ENCODE data around the gene DNAH1.

The DNAH1 gene

DNA sequence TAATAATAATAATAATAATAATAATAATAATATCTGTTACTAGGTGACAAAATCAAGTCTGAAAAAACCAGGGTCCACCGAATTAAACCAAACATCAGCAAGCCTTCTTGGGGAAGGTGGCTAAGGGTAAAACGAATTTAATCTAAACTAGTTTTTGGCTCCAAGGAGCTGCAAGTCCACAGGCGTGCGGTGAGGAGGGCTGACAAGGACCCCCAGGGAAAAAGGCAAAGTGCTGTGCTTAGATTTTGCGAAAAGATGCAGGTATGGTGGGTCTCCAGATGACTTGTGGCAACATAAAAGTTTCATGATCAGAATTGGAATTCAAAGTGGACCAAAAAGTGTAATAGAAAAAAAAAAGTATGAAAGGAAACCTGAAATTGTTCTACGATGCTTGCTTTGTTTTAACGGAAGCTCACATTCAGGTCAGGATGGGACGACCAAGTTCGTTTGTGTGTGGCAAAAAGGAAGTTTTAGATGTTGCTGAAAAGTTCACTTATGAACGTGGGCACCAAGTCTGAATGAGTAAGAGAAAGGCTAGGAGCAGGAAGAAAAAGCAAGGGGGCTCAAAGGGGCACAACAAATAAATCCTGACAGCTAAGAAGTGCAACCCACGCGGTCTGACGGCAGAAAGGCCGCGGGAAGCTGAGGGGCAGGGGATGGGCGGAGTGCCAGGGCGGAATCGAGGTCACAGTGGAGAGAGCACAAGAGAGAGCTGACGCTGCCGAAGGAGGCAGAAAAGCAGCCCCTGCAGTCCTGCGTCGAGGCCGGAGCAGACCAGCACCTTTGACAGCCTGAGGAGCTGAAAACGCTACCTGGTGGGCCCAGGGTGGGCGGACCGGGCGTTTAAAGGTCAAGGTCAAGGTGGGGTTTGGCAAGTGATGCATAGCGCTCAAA lies 38.8 kb upstream of the DNAH1 start:
- peak overlapping the region; percentile 97 for H3K4me3 ChIP-seq (ENCODE audit: low read length)
- TF ChIP-seq, protein P1, sequence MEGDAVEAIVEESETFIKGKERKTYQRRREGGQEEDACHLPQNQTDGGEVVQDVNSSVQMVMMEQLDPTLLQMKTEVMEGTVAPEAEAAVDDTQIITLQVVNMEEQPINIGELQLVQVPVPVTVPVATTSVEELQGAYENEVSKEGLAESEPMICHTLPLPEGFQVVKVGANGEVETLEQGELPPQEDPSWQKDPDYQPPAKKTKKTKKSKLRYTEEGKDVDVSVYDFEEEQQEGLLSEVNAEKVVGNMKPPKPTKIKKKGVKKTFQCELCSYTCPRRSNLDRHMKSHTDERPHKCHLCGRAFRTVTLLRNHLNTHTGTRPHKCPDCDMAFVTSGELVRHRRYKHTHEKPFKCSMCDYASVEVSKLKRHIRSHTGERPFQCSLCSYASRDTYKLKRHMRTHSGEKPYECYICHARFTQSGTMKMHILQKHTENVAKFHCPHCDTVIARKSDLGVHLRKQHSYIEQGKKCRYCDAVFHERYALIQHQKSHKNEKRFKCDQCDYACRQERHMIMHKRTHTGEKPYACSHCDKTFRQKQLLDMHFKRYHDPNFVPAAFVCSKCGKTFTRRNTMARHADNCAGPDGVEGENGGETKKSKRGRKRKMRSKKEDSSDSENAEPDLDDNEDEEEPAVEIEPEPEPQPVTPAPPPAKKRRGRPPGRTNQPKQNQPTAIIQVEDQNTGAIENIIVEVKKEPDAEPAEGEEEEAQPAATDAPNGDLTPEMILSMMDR (conservative IDR thresholded peaks at IDR 0.05; ENCODE audit: low read length) = no peak
- peak; percentile 45 for DNase-seq (ENCODE audit: low read depth)

DNA sequence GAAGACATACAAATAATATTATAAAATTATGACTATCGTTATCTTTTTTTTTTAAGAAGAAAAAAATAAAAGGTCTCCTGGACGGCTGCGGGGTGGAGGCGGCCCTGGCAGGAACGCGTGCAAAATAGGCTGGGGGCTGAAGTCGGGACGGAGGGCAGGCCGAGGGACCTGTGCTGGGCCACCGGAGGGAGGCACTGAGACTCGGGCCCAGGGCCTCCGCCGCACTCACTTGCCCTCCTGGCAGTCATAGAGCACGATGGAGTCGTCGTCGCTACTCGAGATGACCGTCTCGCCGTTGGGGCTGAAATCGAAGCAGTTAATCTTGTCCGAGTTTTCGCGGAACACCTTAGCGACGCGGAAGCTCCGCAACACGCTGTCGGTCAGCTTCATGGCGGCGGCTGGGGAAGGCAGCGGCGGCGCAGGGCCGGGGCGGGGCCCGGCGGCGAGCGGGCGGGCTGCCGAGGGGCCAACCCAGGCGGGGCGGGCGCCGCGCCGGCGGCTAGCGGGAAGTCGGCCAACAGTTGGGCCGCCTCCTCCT lies 38.1 kb upstream of the DNAH1 start:
- peak overlapping the region; percentile 97 for H3K4me3 ChIP-seq (ENCODE audit: low read length)
- TF ChIP-seq, protein P1 (conservative IDR thresholded peaks at IDR 0.05; ENCODE audit: low read length) = peak; percentile 43
- peak; percentile 47 for DNase-seq (ENCODE audit: low read depth)

DNA sequence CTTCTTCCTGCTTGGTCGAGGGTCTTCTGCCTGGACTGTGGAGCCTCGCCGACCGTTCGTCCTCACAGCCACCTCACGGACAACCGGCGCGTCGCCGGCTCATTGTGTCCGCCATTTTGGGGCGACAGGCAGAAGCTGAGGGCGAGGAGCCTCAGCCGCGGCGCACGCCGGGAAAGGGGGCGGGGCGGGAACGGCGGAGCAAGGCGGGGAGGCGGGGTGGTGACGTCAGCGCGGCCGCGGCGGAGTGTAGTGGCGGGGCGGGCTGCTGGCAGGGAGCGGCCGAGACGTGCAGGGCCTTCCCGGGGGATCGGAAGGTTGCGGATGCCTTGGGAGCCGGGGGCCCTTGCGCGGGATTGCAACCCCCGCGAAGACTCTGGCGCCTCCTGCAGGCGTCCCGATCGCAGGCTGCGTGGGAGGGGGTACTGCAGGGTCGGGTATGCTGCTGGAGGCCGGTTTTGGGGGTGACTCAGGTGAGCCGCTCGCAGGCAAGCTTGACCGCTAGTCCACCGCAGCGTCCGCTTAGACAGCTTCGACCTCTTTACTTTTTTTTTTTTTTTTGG lies 37.5 kb upstream of the DNAH1 start, which contains the start of gene WDR82:
WDR82 (minus strand) TSS at position 140 of the 560 bp plus-strand sequence. CDS start 288 bp downstream, outside the sequence.
- TF ChIP-seq, protein P1 (conservative IDR thresholded peaks at IDR 0.05; ENCODE audit: low read length) = peak; percentile 51
- peak; percentile 92 for DNase-seq (ENCODE audit: low read depth)
- H3K4me3 ChIP-seq (ENCODE audit: low read length) = peak within 1 kb of the TSS; percentile 97

DNA sequence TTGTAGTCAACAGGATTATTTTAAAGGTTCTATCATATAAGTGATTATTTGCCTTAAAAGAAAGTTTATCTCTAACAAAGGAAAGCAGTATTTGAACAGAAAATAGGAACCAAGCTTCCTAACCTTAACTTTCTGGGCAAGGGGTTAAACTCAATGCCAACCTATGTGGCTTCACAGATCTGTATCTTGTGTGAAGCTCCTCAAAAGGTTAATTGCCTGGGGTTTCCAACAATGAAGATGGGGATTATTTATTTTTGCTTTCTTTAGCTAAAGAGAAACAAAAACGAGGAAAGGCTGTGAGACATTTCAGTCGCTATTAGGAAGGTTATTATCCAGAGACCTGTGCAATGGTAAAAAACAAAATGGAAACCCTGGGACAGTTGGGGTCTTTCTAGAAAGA lies 36.5 kb upstream of the DNAH1 start:
- no peak for DNase-seq (ENCODE audit: low read depth)
- H3K4me3 ChIP-seq (ENCODE audit: low read length) = peak overlapping the region; percentile 97
- TF ChIP-seq, protein P1 (conservative IDR thresholded peaks at IDR 0.05; ENCODE audit: low read length) = no peak

DNA sequence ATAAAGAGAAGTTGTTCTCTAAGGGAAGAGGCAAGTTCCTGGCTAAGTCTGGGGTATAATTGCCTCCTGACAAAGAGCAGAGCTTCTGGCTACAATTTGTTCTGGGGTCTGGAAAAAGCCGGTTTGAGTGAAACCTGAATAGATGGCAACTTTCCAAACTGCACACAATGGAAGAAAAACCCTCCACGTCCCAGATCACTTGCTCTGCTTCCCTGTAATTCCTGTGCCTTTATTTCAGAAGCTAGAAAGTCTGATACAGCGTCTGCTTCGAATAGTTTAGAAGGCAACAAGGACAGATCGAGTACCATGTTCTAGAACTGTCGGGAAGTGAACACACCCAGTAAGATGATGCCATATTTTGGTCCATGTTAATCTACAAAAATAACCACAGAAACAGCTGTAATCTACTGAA lies 36.1 kb upstream of the DNAH1 start:
- TF ChIP-seq, protein P1 (conservative IDR thresholded peaks at IDR 0.05; ENCODE audit: low read length) = no peak
- H3K4me3 ChIP-seq (ENCODE audit: low read length) = no peak overlapping the region
- peak; percentile 36 for DNase-seq (ENCODE audit: low read depth)

DNA sequence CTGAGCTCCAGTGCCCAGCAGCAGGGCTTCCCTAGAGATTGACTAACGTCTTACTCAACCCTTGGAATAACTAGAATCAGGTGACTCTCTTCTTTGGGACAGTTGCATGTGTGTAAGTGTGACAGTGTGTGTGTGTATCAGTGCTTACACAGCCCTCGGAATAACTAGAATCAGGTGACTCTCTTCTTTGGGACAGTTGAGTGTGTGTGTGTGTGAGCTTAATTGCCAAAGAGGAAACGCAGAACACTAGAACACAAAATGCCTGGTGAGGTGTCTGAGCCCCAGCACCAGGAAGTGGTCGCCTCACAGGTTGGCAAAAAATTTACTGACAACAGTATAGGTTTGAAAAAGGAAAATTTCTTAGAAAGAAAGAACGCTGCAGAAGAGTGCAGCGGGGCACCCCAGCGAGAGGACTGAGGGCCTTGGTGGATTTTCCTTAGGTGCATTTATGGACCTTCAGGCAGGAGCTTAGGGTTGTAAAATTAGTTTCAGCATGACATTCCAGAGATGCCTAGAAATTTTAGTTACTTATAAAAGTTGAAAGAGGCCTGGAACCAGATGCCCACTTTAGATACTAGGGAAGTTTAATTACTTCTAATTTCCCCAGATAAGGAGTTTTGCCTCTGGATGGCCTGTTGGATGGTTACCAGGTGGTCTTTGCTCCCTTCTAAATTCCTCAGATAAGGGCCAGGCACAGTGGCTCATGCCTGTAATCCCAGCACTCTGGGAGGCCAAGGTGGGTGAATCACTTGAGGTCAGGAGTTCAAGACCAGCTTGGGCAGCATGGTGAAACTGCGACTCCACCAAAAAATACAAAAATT lies 33.9 kb upstream of the DNAH1 start:
- peak; percentile 23 for DNase-seq (ENCODE audit: low read depth)
- TF ChIP-seq, protein P1 (conservative IDR thresholded peaks at IDR 0.05; ENCODE audit: low read length) = no peak
- H3K4me3 ChIP-seq (ENCODE audit: low read length) = no peak overlapping the region
